NCI-H748 (cell line): ENCODE data around the gene NPHP4.

ENCODE experiments used
- DNase-seq: peaks from one replicate; lab custom pipeline; 2025; ENCODE audit not compliant: unreplicated experiment; lab: John Stamatoyannopoulos, UW

The NPHP4 gene

GRCh38 chr1:5974631-5975030 is 17.6 kb downstream of the NPHP4 start:
- no peak for DNase-seq

GRCh38 chr1:5973771-5974170 is 18.5 kb downstream of the NPHP4 start:
- no peak for DNase-seq

- DNase-seq = no peak
These were observed 20.1 kb downstream of the NPHP4 start for GRCh38 chr1:5972198-5972520.

DNA sequence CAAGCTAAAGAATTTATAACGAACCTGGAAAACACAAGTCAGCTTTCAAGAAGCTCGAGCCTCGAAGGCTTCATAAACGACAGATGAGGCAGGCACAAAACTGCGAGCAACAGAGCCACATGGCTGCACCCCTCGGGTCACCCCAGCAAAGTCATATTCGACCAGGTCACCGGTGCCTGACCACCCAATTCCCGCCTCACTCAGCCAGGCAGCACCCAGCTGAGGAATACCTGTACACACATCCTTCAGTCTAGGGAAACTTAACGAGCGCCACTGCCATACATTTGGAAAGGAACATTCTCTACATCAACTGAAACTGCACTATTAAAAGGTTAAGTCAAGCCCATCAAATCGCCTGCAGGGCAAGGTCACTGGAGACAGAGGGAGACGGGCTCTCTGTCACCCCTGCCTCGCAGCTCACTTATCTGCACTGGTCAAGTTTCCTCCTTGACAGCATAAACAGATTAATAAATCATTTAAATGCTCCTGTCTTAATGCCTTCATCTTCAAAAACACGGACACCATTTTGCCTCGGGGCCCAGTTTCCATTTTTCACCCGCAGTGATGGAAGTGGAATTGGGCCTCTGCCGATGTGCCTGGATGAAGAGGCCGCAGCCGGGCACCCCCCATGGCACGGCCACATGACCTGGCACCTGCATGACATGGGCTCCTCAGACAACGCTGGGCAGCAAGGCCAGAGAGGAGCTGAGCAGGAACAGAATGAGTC is 20.6 kb downstream of the NPHP4 start:
- DNase-seq = no peak

- no peak for DNase-seq
These were observed 21.5 kb downstream of the NPHP4 start for GRCh38 chr1:5970610-5971273.

DNA sequence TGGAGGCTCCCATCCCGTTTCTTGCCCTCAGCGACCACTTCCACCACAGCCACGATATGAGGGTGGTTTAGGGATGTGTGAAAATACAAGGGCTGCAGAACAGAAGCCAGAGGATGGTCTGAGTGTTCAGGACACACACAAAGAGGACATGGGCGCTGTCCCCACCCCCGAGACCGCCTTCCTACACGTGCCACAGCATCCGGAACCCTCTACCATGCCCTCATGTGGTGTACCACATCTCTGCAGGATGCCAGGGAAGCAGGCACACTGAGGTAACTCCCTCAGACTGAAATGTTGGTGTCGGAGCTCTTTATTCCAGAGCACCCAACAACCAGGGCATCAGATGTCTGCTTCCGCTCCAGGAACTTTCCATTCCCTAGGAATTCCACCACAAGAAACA is 23.1 kb downstream of the NPHP4 start:
- DNase-seq = no peak

- DNase-seq = no peak
These were observed 24.0 kb downstream of the NPHP4 start for GRCh38 chr1:5968161-5968736.

- DNase-seq = peak; percentile 0
These were observed 24.7 kb downstream of the NPHP4 start for GRCh38 chr1:5967351-5968160.

DNA sequence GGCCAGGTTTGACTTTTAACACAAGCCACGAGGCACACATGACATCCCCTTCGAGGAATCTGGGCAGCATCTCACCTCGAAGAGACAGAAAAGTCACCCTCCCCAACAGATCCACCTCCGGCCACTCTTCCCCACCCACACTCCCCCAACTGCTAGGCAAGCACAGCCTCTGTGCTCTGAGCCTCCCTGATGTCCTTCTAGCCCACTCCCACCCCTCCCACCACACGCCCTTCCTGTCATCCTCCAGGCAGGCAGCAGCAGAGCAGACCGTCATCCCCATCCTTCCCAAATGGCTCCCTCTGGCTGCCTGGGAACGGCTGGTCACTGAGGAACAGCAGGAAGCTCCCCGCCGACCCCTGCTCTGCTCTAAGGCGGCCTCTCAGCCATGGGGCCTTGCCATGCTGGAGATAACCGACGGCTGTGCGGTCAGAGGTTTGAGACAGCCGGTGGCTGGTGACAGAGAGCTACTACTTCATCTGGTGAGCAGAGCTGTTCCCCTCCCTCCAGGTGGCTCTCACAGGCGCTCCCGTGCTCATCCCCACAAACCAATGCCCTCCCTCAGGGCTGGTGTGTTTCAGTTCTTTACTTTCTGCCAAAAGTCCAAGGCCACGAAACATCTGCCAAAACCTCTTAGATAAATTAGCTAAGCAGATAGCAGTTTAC is 25.6 kb downstream of the NPHP4 start:
- no peak for DNase-seq

GRCh38 chr1:5965586-5966131 is 26.6 kb downstream of the NPHP4 start:
- no peak for DNase-seq

- no peak for DNase-seq
These were observed 29.7 kb downstream of the NPHP4 start for GRCh38 chr1:5962265-5963105.

DNA sequence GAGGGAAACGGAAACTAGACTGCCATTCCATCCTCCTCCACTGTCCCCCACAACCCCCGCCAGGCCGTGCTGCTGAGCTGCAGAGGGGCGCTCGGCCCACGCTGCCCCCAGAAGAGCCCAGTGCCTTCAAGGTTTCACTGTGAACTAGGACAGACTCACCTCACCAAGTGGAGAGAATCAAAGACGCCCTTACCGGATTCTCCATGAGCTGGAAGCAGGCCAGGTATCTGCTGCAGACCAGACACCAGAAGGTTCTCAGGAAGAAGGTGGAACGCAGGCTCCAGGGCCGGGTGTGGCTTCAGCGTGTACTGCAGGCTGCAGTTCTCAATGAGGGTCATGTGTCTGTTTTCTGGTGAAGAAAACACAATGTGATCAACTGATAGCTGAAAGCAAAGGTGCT is 30.6 kb downstream of the NPHP4 start:
- no peak for DNase-seq

DNA sequence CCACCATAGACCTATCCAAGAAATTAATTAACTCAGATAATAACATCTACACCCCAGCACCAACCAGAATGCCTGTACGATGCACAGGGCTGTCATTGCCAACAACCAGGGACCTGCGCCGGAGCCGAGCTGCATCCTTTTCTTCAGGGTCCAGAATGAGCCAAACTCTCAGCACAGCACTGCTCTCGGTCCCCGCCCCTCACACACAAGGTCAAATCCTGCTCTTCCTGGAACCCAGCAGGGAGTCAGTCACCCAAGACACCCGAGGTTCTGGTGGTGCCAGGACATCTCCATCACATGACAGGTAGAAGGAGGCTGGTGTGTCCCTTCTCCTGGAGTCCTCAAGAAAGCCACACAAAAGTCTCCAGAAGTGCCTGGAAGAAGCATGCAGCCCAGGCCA is 31.9 kb downstream of the NPHP4 start:
- no peak for DNase-seq

DNA sequence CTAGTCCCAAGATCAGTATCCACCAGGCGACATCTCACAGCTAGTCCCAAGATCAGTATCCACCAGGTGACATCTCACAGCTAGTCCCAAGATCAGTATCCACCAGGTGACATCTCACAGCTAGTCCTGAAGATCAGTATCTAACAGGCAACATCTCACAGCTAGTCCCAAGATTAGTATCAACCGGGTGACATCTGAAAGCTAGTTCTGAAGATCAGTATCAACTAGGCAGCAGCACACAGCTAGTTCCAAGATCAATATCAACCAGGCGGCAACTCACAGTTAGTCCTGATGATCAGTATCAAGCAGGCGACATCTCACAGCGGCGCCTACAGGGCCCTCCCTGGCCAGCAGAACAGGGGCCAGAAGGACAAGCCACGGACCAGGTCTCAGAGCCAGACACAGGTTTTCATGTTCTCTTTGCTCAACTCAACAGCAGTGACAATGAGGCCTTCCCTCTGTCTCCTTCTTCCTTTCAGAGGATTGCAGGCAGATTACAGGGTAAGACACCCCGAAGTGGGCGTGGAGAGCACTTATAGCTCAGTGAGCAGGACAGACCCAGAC is 32.5 kb downstream of the NPHP4 start:
- no peak for DNase-seq

DNA sequence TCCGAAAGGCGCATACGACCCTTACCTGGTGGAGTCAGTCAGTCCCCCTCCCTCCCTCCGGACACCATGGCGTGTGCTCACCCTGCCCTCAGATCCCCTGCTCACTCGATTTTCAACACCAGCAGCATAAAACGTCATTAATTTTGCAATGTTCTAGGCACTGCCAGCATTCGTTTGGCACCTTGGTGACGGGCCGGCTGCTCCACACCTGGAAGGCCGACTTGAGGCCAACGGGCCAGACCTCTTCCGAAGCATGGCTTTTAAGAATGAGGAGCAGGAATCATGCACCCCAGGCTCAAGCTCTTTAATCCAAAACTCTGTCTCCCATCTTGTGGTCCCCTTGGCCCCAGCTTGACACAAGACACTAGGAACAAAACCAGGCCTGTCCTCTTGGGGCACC is 33.1 kb downstream of the NPHP4 start:
- no peak for DNase-seq

DNA sequence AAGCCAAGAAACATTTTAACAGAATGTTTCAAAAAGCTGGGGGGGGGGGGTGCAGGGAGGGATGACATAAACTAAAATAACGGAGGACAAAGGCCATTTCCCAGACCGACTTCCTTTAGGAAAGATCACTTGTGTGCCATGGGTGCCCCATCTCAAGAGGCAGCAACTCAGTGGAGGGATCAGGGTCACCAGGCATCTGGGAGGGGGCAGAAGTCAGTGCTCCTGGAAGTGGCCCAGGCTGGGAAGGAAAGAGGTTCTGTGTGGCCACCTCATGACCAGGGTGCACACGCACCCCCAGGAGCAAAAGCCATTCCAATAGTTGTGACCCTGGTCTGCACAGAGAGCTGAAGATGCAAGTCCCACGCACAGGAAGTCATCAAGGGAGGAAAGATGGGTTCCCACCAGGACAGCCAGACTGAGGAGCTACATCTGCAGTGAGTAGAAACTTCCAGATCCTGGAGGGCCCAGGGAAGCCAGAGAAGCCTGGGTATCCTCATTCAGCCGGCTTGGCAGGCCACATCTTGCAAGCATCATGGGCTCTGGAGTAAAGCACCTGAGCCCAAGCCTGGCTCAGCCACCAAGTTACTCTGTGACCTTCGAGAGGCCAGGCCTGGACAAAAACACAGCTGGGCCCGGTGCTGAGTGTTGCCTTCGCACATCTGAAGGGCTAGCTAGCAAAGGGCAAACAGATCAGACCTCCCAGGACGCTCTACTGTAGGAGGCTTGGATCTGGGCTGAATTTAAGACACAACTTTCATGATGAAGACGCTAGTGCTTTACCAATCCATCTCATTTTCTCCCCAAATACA is 36.0 kb downstream of the NPHP4 start:
- no peak for DNase-seq

GRCh38 chr1:5955479-5955977 is 36.7 kb downstream of the NPHP4 start:
- DNase-seq = peak; percentile 19

DNA sequence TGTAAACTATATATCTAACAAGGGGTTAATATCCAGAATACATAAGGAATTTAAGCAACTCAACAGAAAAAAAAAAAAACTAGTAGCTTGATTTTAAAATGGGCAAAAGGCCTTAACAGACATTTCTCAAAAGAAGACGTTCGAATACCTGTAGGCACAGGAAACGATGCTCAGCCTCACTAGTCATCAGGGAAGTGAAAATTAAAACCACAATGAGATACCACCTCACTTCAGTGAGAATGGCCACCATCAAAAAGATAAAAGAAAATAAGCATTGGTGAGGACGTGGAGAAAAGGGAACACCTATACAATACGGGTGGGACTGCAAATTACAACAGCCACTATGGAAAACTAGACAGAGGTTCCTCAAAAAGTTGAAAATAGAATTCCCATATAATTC is 37.3 kb downstream of the NPHP4 start:
- DNase-seq = no peak

DNA sequence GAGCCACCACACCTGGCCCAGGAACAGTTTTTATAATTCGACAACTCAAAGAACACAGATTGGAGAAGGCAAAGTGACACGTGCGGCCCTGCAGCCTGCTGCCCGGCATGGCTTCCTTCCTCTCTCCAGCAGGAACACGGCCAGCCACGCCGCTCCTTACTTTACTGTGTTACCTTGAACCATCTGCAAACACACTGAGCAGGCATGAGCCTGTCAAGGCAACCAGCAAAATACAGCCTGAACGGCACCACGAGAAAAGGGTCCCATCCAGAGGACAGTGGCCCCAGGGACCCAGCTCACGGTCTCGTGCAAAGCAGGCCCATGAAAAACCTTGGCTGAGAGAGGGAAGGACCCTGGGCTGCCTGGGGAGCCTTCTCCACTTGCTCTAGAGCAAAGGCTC is 38.8 kb downstream of the NPHP4 start:
- no peak for DNase-seq
